ENCODE data around the gene SMARCA1. TPM values are rescaled to one million over a fixed set of nuclear protein-coding genes. Genes with fewer than 3 reads are reported as not detected.

The SMARCA1 gene
- total RNA-seq, 1 experiment from 2014 or later = 56.9 TPM

DNA sequence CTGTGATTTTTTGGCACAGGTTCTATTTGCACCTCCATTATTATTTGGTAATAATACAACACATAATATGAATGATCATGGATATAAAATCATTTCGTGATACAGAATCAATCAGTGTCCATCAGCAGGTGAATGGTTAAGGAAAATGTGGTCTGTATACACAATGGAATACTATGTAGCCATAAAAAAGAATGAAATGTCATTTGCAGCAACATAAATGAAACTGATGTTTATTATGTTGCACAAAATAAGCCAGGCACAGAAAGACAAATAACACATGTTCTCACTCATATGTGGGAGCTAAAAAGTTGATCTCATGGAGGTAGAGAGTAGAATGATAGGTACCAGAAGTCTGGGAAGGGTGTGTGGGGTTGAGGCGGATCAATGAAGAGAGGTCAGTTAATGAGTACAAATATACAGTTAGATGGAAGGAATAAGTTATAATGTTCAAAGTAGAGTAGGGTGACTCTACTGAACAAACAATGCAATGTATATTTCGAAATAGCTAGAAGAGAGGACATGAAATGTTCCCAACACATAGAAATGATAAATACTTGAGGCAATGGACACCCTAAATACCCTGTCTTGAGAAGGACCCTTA is 1.1 kb upstream of the SMARCA1 start:
- no TSS peak for BruUV-seq (replicated peaks)
- no peak for DNase-seq (ENCODE audit: low spot score)
- CTCF ChIA-PET = no interaction called here
- intact Hi-C loops (cut with micrococcal nuclease; ENCODE audit: unreplicated experiment) = no loop called here
- POLR2A ChIA-PET (ENCODE audit: low non-redundant PET) = no interaction called here
- Histone ChIP-seq H3K4me1 (ENCODE audit: insufficient read depth, low read length, poor library complexity, severe bottlenecking) (peaks cover 5% of the 10 kb centered on the region), H3K4me3 (ENCODE audit: low read depth, low read length, poor library complexity, severe bottlenecking) (peak overlapping the region; percentile 73), H3K27ac (ENCODE audit: low read depth, low read length, poor library complexity, severe bottlenecking) (peak overlapping the region; percentile 68), H3K36me3 (ENCODE audit: insufficient read depth, low read length, poor library complexity, severe bottlenecking) (no peaks in the 10 kb centered on the region), H3K27me3 (replicated peaks; ENCODE audit: insufficient read depth, low read depth, low read length, poor library complexity) (no peaks in the 10 kb centered on the region), H3K9me3 (ENCODE audit: low read depth, low read length, poor library complexity, severe bottlenecking) (no peaks in the 10 kb centered on the region)
- TF ChIP-seq EZH2 (IDR thresholded peaks at IDR 0.05; ENCODE audit: borderline replicate concordance, low read depth, low read length, poor library complexity, severe bottlenecking) = no peak
- TF ChIP-seq, protein P1, sequence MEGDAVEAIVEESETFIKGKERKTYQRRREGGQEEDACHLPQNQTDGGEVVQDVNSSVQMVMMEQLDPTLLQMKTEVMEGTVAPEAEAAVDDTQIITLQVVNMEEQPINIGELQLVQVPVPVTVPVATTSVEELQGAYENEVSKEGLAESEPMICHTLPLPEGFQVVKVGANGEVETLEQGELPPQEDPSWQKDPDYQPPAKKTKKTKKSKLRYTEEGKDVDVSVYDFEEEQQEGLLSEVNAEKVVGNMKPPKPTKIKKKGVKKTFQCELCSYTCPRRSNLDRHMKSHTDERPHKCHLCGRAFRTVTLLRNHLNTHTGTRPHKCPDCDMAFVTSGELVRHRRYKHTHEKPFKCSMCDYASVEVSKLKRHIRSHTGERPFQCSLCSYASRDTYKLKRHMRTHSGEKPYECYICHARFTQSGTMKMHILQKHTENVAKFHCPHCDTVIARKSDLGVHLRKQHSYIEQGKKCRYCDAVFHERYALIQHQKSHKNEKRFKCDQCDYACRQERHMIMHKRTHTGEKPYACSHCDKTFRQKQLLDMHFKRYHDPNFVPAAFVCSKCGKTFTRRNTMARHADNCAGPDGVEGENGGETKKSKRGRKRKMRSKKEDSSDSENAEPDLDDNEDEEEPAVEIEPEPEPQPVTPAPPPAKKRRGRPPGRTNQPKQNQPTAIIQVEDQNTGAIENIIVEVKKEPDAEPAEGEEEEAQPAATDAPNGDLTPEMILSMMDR (conservative IDR thresholded peaks at IDR 0.05; ENCODE audit: low read depth, low read length) = no peak

DNA sequence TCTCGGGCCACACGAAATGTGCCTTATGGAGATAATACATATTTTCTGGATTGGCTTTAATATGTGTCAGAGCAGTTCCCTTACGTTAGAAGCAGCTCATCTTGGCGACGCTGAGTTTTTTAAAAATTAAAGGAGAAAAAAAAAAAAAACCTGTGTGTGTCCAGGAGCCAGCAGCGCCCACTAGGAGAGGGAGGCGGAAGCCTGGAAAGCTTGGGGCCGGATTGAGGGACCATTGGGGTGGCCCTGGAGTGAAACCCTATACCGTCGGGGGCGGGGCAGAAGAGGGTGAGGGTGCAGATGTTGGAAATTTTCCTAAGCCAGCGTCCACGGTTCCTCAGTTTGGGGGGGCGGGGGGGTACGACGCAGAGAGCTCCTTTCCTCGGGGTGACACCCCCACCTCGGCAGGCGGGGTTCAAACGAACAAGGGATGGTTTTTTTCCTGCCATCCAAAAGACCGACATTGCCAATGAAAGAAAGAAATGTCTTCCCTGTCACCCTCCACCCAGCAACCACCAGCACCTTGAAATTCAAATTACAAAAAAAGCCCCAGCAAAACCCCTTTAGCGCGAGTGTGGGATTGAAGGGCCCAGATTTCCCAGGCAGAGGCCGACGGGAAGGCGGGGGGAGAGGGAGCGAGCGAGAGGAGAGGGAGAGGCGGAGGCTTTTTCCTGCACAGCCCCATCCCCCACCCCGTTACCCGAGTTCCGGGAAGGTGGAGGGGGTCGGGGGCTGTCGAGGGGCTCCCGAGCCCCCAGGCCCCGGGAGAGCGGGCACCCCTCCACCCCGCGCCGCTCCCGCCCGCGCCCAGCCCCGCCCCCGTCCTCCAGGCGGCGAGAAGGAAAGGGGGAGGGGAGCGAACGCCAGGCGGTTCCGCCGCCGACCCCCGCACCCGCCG is 859 bp downstream of the SMARCA1 start:
- H3K9me3 ChIP-seq (ENCODE audit: low read depth, low read length, poor library complexity, severe bottlenecking) = no peaks in the 10 kb centered on the region
- H3K27me3 ChIP-seq (replicated peaks; ENCODE audit: insufficient read depth, low read depth, low read length, poor library complexity) = no peaks in the 10 kb centered on the region
- no peak for TF ChIP-seq EZH2 (IDR thresholded peaks at IDR 0.05; ENCODE audit: borderline replicate concordance, low read depth, low read length, poor library complexity, severe bottlenecking)
- TF ChIP-seq, protein P1 (conservative IDR thresholded peaks at IDR 0.05; ENCODE audit: low read depth, low read length) = peak; percentile 23; the same call in 1 of the 2 replicates
- ChIA-PET POLR2A (ENCODE audit: low non-redundant PET) (interaction anchor here (0.6 kb wide), 1 partner anchor 20 kb away, joined by 3 read pairs; no protein-coding TSS in a partner anchor), CTCF (no interaction called here)
- peaks cover 11% of the 10 kb centered on the region for H3K4me1 ChIP-seq (ENCODE audit: insufficient read depth, low read length, poor library complexity, severe bottlenecking)
- H3K4me3 ChIP-seq (ENCODE audit: low read depth, low read length, poor library complexity, severe bottlenecking) = peak overlapping the region; percentile 73
- no TSS peak for BruUV-seq (replicated peaks)
- intact Hi-C loops (cut with micrococcal nuclease; ENCODE audit: unreplicated experiment) = no loop called here
- peak overlapping the region; percentile 87 for H3K27ac ChIP-seq (ENCODE audit: low read depth, low read length, poor library complexity, severe bottlenecking)
- H3K36me3 ChIP-seq (ENCODE audit: insufficient read depth, low read length, poor library complexity, severe bottlenecking) = no peaks in the 10 kb centered on the region
- peak; percentile 64 for DNase-seq (ENCODE audit: low spot score)

DNA sequence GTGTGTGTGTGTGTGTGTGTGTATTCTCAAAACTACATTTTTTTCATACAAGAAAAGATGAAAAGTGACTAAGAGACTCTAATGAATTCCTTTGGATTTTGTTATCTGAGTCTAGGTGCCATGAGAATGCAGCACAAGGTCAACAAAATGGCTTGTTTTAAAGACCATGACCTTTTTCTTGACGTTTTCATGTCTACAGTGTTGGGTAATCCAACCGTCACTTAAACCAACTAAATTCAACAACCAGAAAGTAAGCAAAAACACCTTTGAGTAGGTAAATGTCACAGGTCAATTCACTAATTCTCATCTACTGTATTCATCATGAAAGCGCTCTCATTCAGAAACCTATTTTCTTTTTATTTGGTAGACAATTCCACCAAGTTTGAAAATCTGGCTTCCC is 3.1 kb downstream of the SMARCA1 start:
- TF ChIP-seq, protein P1 (conservative IDR thresholded peaks at IDR 0.05; ENCODE audit: low read depth, low read length) = no peak
- TF ChIP-seq EZH2 (IDR thresholded peaks at IDR 0.05; ENCODE audit: borderline replicate concordance, low read depth, low read length, poor library complexity, severe bottlenecking) = no peak
- no peak overlapping the region for H3K4me3 ChIP-seq (ENCODE audit: low read depth, low read length, poor library complexity, severe bottlenecking)
- H3K27me3 ChIP-seq (replicated peaks; ENCODE audit: insufficient read depth, low read depth, low read length, poor library complexity) = no peaks in the 10 kb centered on the region
- intact Hi-C loops (cut with micrococcal nuclease; ENCODE audit: unreplicated experiment) = no loop called here
- DNase-seq (ENCODE audit: low spot score) = no peak
- peaks cover 4% of the 10 kb centered on the region for H3K36me3 ChIP-seq (ENCODE audit: insufficient read depth, low read length, poor library complexity, severe bottlenecking)
- H3K4me1 ChIP-seq (ENCODE audit: insufficient read depth, low read length, poor library complexity, severe bottlenecking) = peaks cover 17% of the 10 kb centered on the region
- BruUV-seq (replicated peaks) = no TSS peak
- H3K27ac ChIP-seq (ENCODE audit: low read depth, low read length, poor library complexity, severe bottlenecking) = no peak overlapping the region
- POLR2A ChIA-PET (ENCODE audit: low non-redundant PET) = no interaction called here
- H3K9me3 ChIP-seq (ENCODE audit: low read depth, low read length, poor library complexity, severe bottlenecking) = no peaks in the 10 kb centered on the region
- CTCF ChIA-PET = no interaction called here

Data from A673 (cell line).